ENCODE measurements around the gene APAF1.
A peak's percentile ranks its signal among the peaks of the same experiment; 100 is the strongest.
"Not testable (repeated sequence)": the region's sequence is repeated elsewhere in the genome, so short reads cannot be mapped to it uniquely, and the experiment has no call there.

APAF1 gene

GRCh38 chr12:98644712-98645571 is at the start of gene APAF1, which contains the start of gene IKBIP:
APAF1 (plus strand) TSS chr12:98645290; CDS start chr12:98648360, 3,070 bp downstream.
IKBIP (minus strand) TSS chr12:98644788; CDS start chr12:98644701, 87 bp downstream.
- H3K4me3 ChIP-seq (ENCODE audit: low read depth, low read length) = peak within 1 kb of the TSS; percentile 98
- no peak for TF ChIP-seq CTCF (IDR thresholded peaks at IDR 0.05; ENCODE audit: low read depth, low read length, missing control alignments)
- DNase-seq (ENCODE audit: low read depth) = peak; percentile 80

DNA sequence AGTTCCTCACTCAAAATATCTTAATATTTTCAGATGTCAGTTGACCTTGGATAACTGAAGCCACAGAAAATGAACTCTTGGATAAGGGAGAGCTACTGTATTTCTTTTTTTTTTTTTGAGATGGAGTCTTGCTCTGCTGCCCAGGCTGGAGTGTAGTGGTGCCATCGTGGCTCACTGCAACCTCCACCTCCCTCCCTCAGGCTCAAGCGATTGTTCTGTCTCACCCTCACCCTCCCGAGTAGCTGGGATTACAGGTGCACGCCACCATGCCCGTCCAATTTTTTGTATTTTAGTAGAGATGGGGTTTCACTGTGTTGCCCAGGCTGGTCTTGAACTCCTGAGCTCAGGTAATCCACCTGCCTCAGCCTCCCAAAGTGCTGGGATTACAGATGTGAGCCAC is 47.8 kb upstream of the APAF1 start:
- not testable (repeated sequence) for DNase-seq (ENCODE audit: low read depth)

GRCh38 chr12:98601924-98602323 is 43.2 kb upstream of the APAF1 start:
- no peak for DNase-seq (ENCODE audit: low read depth)
- no peak for TF ChIP-seq CTCF (IDR thresholded peaks at IDR 0.05; ENCODE audit: low read depth, low read length, missing control alignments)

More for the DNA sequence above, 47.8 kb upstream of the APAF1 start:
- not testable (repeated sequence) for H3K4me3 ChIP-seq (ENCODE audit: low read depth, low read length)

DNA sequence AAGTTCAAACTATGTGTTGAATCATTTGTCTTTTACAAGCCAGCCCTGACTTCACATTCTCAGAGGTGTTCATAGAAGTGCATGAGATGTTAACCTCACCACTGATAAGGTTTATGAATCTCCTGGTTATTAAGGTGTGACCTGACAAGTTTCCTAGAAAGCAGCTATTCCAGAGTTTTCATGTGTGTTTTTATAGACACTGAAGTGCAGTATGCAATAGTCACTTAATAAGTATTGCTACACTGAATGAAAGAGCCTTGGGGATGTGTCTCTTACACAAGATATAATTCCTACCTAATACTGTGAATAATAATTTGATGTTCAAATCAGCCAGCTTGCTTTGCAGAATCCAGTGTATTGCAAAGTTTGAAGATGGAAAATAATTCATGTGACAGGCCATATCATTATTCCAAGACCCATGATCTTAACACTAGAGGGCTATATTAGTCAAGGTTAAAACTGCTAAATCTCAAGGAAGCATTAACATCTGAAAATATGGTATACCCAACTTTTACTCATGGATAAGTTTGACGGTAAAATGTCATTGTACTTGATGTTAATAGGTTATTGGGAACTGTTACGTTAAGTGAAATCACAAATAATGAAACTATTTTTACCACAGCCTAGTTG is 38.6 kb upstream of the APAF1 start:
- no peak overlapping the region for H3K4me3 ChIP-seq (ENCODE audit: low read depth, low read length)
- DNase-seq (ENCODE audit: low read depth) = no peak
- TF ChIP-seq CTCF (IDR thresholded peaks at IDR 0.05; ENCODE audit: low read depth, low read length, missing control alignments) = no peak

More at GRCh38 chr12:98601924-98602323, 43.2 kb upstream of the APAF1 start:
- H3K4me3 ChIP-seq (ENCODE audit: low read depth, low read length) = no peak overlapping the region

DNA sequence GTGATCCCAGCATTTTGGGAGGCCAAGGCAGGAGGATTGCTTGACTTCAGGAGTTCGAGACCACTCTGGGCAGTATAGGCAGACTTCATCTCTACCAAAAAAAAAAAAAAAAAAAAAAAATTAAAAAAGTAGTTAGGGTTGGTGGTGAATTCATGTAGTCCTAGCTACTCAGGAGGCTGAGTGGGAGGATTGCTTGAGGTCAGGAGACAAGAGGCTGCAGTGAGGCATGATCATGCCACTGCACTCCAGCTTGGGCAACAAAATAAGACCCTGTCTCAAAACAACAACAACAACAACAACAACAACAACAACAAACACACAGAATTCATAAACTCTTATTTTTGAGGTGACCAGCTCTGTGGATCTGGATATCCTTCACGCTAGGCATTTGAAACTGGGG is 34.5 kb upstream of the APAF1 start:
- H3K4me3 ChIP-seq (ENCODE audit: low read depth, low read length) = no peak overlapping the region
- DNase-seq (ENCODE audit: low read depth) = no peak
- TF ChIP-seq CTCF (IDR thresholded peaks at IDR 0.05; ENCODE audit: low read depth, low read length, missing control alignments) = no peak

- DNase-seq (ENCODE audit: low read depth) = no peak
- H3K4me3 ChIP-seq (ENCODE audit: low read depth, low read length) = no peak overlapping the region
- TF ChIP-seq CTCF (IDR thresholded peaks at IDR 0.05; ENCODE audit: low read depth, low read length, missing control alignments) = no peak
Measured at GRCh38 chr12:98612696-98613334, 32.3 kb upstream of the APAF1 start.

- no peak for DNase-seq (ENCODE audit: low read depth)
- no peak for TF ChIP-seq CTCF (IDR thresholded peaks at IDR 0.05; ENCODE audit: low read depth, low read length, missing control alignments)
- H3K4me3 ChIP-seq (ENCODE audit: low read depth, low read length) = no peak overlapping the region
Measured at GRCh38 chr12:98618952-98619351, 26.1 kb upstream of the APAF1 start.
